Ovary (tissue), 9 donors: ENCODE data around the gene ZNF365. TPM values are rescaled to one million over a fixed set of nuclear protein-coding genes. Genes with fewer than 3 reads are reported as not detected.
A peak's percentile ranks its signal among the peaks of the same experiment; 100 is the strongest.
"Not testable (repeated sequence)": the region's sequence is repeated elsewhere in the genome, so short reads cannot be mapped to it uniquely, and the experiment has no call there.

Experiments
- DNase-seq, 5 donors: peaks; one replicate each; pipeline ENCODE4 v3.0.0-alpha.2; 2019 to 2020
- H3K27ac ChIP-seq, 2 donors: fragments of 200-600 bp; one replicate each; pipeline versions ENCODE4 v1.5.1 to v1.8.0; 2019 to 2022
- H3K27me3 ChIP-seq: fragments of 200-600 bp; one replicate; pipeline ENCODE4 v1.8.0; 2022
- H3K36me3 ChIP-seq: fragments of 200-600 bp; sonication (generic); one replicate; pipeline ENCODE4 v1.5.1; 2019
- H3K4me1 ChIP-seq: one replicate; pipeline ENCODE4 v1.8.1; 2013; ENCODE audit warnings: mild to moderate bottlenecking, moderate library complexity; ENCODE audit not compliant: insufficient read depth
- H3K4me3 ChIP-seq: fragments of 200-600 bp; sonication (generic); one replicate; pipeline ENCODE4 v1.5.1; 2017
- H3K9me3 ChIP-seq, 2 donors: fragments of 200-600 bp in 1 of 2; sonication (generic) in 1 of 2; one replicate each; pipeline versions ENCODE4 v1.5.1 to v1.8.1; 2013 to 2019; ENCODE audit warnings: mild to moderate bottlenecking in 1 of 2, moderate library complexity in 1 of 2
- CTCF ChIP-seq, 3 donors: fragments of 450-650 bp in 2 of 3; fragments of 200-600 bp in 1 of 3; IDR thresholded peaks; one replicate each; pipeline versions ENCODE4 v1.5.1 to v1.8.0; 2016 to 2022; ENCODE audit warnings: antibody characterized with exemption in 3 of 3, mild to moderate bottlenecking in 1 of 3
- EP300 ChIP-seq: sonication (generic); formaldehyde crosslinking; IDR thresholded peaks from one replicate; pipeline ENCODE4 v1.6.1; 2017; ENCODE audit warnings: antibody characterized with exemption
- POLR2A ChIP-seq: fragments of 450-650 bp; IDR thresholded peaks from one replicate; pipeline ENCODE4 v1.6.1; 2017; ENCODE audit warnings: antibody characterized with exemption, mild to moderate bottlenecking, moderate library complexity
- WGBS, 3 donors: extraction: QIAGEN DNeasy Blood & Tissue Kit in 1 of 3; methylation state at CpG; one replicate each; pipeline versions ENCODE4 v1.1.5 to v1.1.7; 2013 to 2017; 5-methylcytosine and 5-hydroxymethylcytosine counted together
- intact Hi-C, 4 donors: fragments of 100-400 bp; cut with DNase I; formaldehyde crosslinking; loops; one replicate each; pipeline versions ENCODE4 v1.11.0 to v1.15.1; 2022 to 2023
- polyA plus RNA-seq, 2 donors: library from polyadenylated mRNA; stranded (reverse); fragments of 200-250 nt in 1 of 2; fragments of 350-450 nt in 1 of 2; fragmentation: Illumina TruSeq in 1 of 2; extraction: RNeasy Lipid Tissue Mini Kit (QIAGEN cat#74804) in 1 of 2; gene quantifications; one replicate each; pipeline ENCODE4 v1.2.3, GENCODE V29; 2013 to 2014
- total RNA-seq, 7 donors: library from RNA; depleted of rRNA in 2 of 7; stranded (reverse); fragments of >200 nt in 2 of 7; fragmentation: NEBNext Ultra II Directional in 3 of 7; extraction: Animal tissue kit (Norgen Biotek cat#: 25700) in 3 of 7; gene quantifications; one replicate each; pipeline versions ENCODE4 v1.1.0 to v1.2.4, GENCODE V29; 2016 to 2023
- donor health status: DM: no; HTN: no; CAD: no; lungs with moderate emphysema.
- donor health status: DM: no; HTN: no; CAD: no.
- donor health status: Bipolar disorder and iron deficiency.
- donor health status: DM: yes; HTN: yes; CAD: no.
- donor health status: DM: no; HTN: no; CAD: no.
- donor health status: DM: yes; HTN: yes; CAD: no.

The ZNF365 gene
- total and polyA plus RNA-seq, 9 donors, result 0.16 to 1.6 (median 0.45) TPM

- intact Hi-C loops, result no loop called here
- Histone ChIP-seq H3K9me3 (no peaks in the 10 kb centered on the region), H3K27ac (no peak overlapping the region), H3K36me3 (no peaks in the 10 kb centered on the region), H3K4me1 (no peaks in the 10 kb centered on the region), H3K4me3 (no peak overlapping the region), H3K27me3 (no peaks in the 10 kb centered on the region)
- DNase-seq, result no peak
- WGBS, 3 donors, result 80 to 93% (median 84%) methylated on average over 2 of the region's 2 CpGs
- TF ChIP-seq EP300 (no peak), POLR2A (no peak), CTCF (IDR thresholded peaks at IDR 0.05) (no peak)
These were observed 17.7 kb upstream of the ZNF365 start for GRCh38 chr10:62356447-62356846.

GRCh38 chr10:62358151-62358550, 16.0 kb upstream of the ZNF365 start:
- H3K4me1 ChIP-seq, H3K4me3 ChIP-seq, H3K9me3 ChIP-seq, DNase-seq, intact Hi-C loops, H3K27me3 ChIP-seq, H3K27ac ChIP-seq, H3K36me3 ChIP-seq: not testable (repeated sequence)
- 63 to 73% (median 70%) methylated on average over 2 of the region's 2 CpGs for WGBS, 3 donors

- Histone ChIP-seq H3K9me3 (no peaks in the 10 kb centered on the region), H3K36me3 (no peaks in the 10 kb centered on the region), H3K27me3 (no peaks in the 10 kb centered on the region), H3K4me1 (peaks cover 1% of the 10 kb centered on the region), H3K4me3 (peak overlapping the region; percentile 38), H3K27ac (no peak overlapping the region)
- TF ChIP-seq CTCF (IDR thresholded peaks at IDR 0.05) (no peak), EP300 (no peak), POLR2A (no peak)
- no peak for DNase-seq
- WGBS, 3 donors, result 19 to 25% (median 21%) methylated on average over 8 of the region's 8 CpGs
- intact Hi-C loops, result no loop called here
These were observed 552 bp upstream of the ZNF365 start for GRCh38 chr10:62373639-62373994.

- TF ChIP-seq CTCF (IDR thresholded peaks at IDR 0.05) (no peak), EP300 (no peak), POLR2A (no peak)
- H3K36me3 ChIP-seq, result no peaks in the 10 kb centered on the region
- H3K9me3 ChIP-seq, result no peaks in the 10 kb centered on the region
- intact Hi-C loops, result no loop called here
- no peak overlapping the region for H3K27ac ChIP-seq
- no peaks in the 10 kb centered on the region for H3K27me3 ChIP-seq
- H3K4me1 ChIP-seq, result peaks cover 1% of the 10 kb centered on the region
- no peak for DNase-seq
- H3K4me3 ChIP-seq, result no peak overlapping the region
- 71 to 77% (median 71%) methylated on average over 12 of the region's 12 CpGs for WGBS, 3 donors
These were observed 917 bp downstream of the ZNF365 start for GRCh38 chr10:62374862-62375710.
